ENCODE measurements around the gene CGRRF1. TPM values are rescaled to one million over a fixed set of nuclear protein-coding genes. Genes with fewer than 3 reads are reported as not detected.

Gene CGRRF1
- total RNA-seq, 1 experiment from 2014 or later = 19.1 TPM

DNA sequence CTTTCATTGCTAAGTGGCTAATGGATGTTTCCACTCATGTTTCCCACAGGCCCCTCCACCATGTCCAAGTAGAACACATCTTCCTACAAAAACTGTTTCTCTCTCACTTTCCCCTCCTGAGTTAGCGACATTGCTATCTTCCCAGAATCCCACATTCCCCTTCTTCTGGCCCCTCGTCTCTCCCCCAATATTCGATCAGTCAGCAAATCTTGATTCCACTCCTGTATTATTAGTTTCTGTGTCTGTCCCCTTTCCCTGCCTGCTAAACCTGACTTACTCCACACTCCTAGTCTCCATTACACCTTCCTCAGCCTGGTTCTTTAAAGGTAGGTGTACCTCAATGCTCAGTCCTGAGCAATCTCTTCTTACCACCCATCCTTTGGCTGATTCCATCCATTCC, 37.9 kb downstream of the CGRRF1 start:
- no peak overlapping the region for H3K27ac ChIP-seq (ENCODE audit: insufficient read length, low read depth, low read length)
- H4K5ac ChIP-seq (ENCODE audit: insufficient read length, low read depth, low read length) = no peak overlapping the region
- H3K9me3 ChIP-seq (ENCODE audit: control insufficient read depth, low read depth, low read length) = no peaks in the 10 kb centered on the region
- no peak for DNase-seq
- Mint-ChIP-seq H3K27ac (no peak overlapping the region), H3K9me3 (no peaks in the 10 kb centered on the region; a peak in 1 of 5 replicates), H3K36me3 (ENCODE audit: insufficient read depth in 1 of 3, low read depth in 3 of 3) (no peaks in the 10 kb centered on the region), H3K4me3 (no peak overlapping the region), H3K4me1 (peaks cover 5 to 7% of the 10 kb centered on the region in 2 experiments), H3K27me3 (ENCODE audit: low read depth) (no peaks in the 10 kb centered on the region)
- TF ChIP-seq, protein P1, sequence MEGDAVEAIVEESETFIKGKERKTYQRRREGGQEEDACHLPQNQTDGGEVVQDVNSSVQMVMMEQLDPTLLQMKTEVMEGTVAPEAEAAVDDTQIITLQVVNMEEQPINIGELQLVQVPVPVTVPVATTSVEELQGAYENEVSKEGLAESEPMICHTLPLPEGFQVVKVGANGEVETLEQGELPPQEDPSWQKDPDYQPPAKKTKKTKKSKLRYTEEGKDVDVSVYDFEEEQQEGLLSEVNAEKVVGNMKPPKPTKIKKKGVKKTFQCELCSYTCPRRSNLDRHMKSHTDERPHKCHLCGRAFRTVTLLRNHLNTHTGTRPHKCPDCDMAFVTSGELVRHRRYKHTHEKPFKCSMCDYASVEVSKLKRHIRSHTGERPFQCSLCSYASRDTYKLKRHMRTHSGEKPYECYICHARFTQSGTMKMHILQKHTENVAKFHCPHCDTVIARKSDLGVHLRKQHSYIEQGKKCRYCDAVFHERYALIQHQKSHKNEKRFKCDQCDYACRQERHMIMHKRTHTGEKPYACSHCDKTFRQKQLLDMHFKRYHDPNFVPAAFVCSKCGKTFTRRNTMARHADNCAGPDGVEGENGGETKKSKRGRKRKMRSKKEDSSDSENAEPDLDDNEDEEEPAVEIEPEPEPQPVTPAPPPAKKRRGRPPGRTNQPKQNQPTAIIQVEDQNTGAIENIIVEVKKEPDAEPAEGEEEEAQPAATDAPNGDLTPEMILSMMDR (conservative IDR thresholded peaks at IDR 0.05) = no peak
- H2BK15ac ChIP-seq (ENCODE audit: low read depth, low read length) = no peak overlapping the region
- no peak overlapping the region for H3K9ac ChIP-seq (ENCODE audit: extremely low read depth, insufficient read length, low read length)
- H3K14ac ChIP-seq (ENCODE audit: insufficient read depth, low read length) = no peak overlapping the region
- no peaks in the 10 kb centered on the region for H3K23me2 ChIP-seq (ENCODE audit: insufficient read length, low read depth, low read length, poor library complexity, severe bottlenecking)
- H3K23ac ChIP-seq (ENCODE audit: insufficient read length, low read depth, low read length) = no peak overlapping the region
- H2BK5ac ChIP-seq (ENCODE audit: insufficient read length, low read length) = no peak overlapping the region
- H4K8ac ChIP-seq (replicated peaks; ENCODE audit: insufficient read length, low read depth, low read length) = no peak overlapping the region
- no peaks in the 10 kb centered on the region for H3K79me2 ChIP-seq (ENCODE audit: insufficient read depth, low read length)
- no peak overlapping the region for H4K91ac ChIP-seq (ENCODE audit: insufficient read length, low read depth, low read length)
- H3K27me3 ChIP-seq (ENCODE audit: insufficient read depth, low read length) = no peaks in the 10 kb centered on the region
- WGBS (ENCODE audit: extremely low coverage, insufficient read length, low lambda C conversion rate) = no CpG with 5 or more reads among the region's 3 CpGs
- H4K20me1 ChIP-seq (ENCODE audit: control insufficient read depth, insufficient read depth, insufficient read length) = no peaks in the 10 kb centered on the region
- H3K56ac ChIP-seq (ENCODE audit: insufficient read length, low read depth, low read length) = no peak overlapping the region
- no peak overlapping the region for H3K4ac ChIP-seq (ENCODE audit: low read depth, low read length)
- no peak overlapping the region for H2BK20ac ChIP-seq (ENCODE audit: low read depth, low read length, poor library complexity, severe bottlenecking)
- H2AK5ac ChIP-seq (ENCODE audit: insufficient read length, low read length) = no peak overlapping the region
- H3T11ph ChIP-seq (ENCODE audit: low read length) = no peak overlapping the region
- no peak overlapping the region for H2BK12ac ChIP-seq (ENCODE audit: insufficient read length, low read depth, low read length)
- no peak overlapping the region for H2AFZ ChIP-seq (ENCODE audit: low read length)
- H3K4me1 ChIP-seq (ENCODE audit: insufficient read depth, low read length) = peaks cover 3% of the 10 kb centered on the region; the same call in 1 of the 2 replicates
- no peak overlapping the region for H3K18ac ChIP-seq (ENCODE audit: insufficient read length, low read depth, low read length)
- H3K4me2 ChIP-seq (ENCODE audit: insufficient read depth, insufficient read length, low read length) = no peak overlapping the region
- no peak overlapping the region for H2BK120ac ChIP-seq (ENCODE audit: low read depth, low read length, poor library complexity, severe bottlenecking)
- no peaks in the 10 kb centered on the region for H3K79me1 ChIP-seq (ENCODE audit: insufficient read depth, low read depth, low read length, poor library complexity, severe bottlenecking)

All from H9 (cell line).